ENCODE data around the gene ZNF76. TPM values are rescaled to one million over a fixed set of nuclear protein-coding genes. Genes with fewer than 3 reads are reported as not detected.

Gene ZNF76
- total RNA-seq, 4 donors from 2014 or later = 19.6 to 52.5 (median 27.5) TPM

DNA sequence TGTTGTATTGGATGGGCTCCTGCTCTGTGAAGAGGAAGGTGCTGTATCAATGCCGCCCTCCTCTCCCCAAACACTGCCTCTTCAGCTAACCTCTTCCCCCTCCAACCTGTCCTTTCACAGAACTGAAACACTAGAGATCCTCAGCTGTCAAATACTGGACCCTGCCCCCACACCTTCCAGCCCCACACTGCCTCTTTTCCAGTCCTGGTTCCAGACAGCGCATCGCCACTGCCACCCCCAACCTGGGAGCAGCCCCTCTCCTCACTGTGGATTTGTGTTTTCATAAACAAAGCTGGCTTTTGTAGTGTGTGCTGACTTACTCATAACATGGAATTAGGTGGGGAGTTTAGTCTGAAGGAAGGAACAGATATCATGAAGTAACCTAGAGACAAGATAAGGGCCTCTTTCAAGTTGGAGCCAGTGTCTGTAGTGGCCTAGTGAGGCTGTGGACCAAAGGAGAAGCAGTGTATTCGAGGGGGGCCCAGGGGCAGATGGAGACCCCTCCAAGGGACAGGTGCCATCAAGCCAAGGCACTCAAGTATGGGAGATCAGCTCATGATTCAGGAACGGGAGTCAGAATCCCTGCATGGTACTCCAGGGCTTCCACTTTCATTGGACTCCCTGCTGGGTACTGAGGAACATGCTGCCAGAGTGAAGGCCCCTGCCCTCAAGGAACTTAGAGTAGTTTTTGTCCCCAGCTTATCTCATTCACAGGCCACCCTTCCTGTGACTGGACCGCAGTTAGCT is 43.7 kb upstream of the ZNF76 start:
- H3K36me3 ChIP-seq = no peaks in the 10 kb centered on the region
- H3K27me3 ChIP-seq = peaks cover 65% of the 10 kb centered on the region
- no peaks in the 10 kb centered on the region for H3K9me3 ChIP-seq
- H3K27ac ChIP-seq = no peak overlapping the region
- no peak for DNase-seq (ENCODE audit: low spot score in 2 of 2)
- H3K4me1 ChIP-seq = peaks cover 21% of the 10 kb centered on the region
- WGBS = 90% methylated on average over 6 of the region's 6 CpGs
- no peak for TF ChIP-seq EP300 (IDR thresholded peaks at IDR 0.05)
- no peak for TF ChIP-seq POLR2A (IDR thresholded peaks at IDR 0.05)
- H3K4me3 ChIP-seq = no peak overlapping the region

DNA sequence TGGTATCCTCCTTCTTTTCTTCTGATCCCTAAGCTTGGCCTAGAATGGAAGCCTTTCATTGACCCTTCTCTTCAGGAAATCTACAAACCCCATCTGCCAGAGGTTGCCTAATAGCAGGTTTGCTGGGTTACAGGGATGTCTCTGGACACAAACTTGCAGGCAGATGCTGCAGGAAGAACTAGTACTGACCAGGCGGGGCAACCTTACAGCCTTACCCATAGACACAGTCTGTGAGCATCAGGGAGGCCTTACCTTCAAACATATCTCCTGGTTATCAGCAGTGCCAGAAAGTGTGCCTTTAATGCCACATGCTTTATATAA is 43.2 kb upstream of the ZNF76 start:
- no peaks in the 10 kb centered on the region for H3K36me3 ChIP-seq
- H3K27ac ChIP-seq = no peak overlapping the region
- peaks cover 60% of the 10 kb centered on the region for H3K27me3 ChIP-seq
- 100% methylated on average over 1 of the region's 1 CpG for WGBS
- no peak overlapping the region for H3K4me3 ChIP-seq
- no peak for DNase-seq (ENCODE audit: low spot score in 2 of 2)
- no peaks in the 10 kb centered on the region for H3K9me3 ChIP-seq
- peaks cover 21% of the 10 kb centered on the region for H3K4me1 ChIP-seq
- TF ChIP-seq POLR2A (IDR thresholded peaks at IDR 0.05) (no peak), POLR2AphosphoS5 (IDR thresholded peaks at IDR 0.05) (no peak), EP300 (IDR thresholded peaks at IDR 0.05) (no peak)
- TF ChIP-seq, protein P1, sequence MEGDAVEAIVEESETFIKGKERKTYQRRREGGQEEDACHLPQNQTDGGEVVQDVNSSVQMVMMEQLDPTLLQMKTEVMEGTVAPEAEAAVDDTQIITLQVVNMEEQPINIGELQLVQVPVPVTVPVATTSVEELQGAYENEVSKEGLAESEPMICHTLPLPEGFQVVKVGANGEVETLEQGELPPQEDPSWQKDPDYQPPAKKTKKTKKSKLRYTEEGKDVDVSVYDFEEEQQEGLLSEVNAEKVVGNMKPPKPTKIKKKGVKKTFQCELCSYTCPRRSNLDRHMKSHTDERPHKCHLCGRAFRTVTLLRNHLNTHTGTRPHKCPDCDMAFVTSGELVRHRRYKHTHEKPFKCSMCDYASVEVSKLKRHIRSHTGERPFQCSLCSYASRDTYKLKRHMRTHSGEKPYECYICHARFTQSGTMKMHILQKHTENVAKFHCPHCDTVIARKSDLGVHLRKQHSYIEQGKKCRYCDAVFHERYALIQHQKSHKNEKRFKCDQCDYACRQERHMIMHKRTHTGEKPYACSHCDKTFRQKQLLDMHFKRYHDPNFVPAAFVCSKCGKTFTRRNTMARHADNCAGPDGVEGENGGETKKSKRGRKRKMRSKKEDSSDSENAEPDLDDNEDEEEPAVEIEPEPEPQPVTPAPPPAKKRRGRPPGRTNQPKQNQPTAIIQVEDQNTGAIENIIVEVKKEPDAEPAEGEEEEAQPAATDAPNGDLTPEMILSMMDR (IDR thresholded peaks at IDR 0.05) = no peak

DNA sequence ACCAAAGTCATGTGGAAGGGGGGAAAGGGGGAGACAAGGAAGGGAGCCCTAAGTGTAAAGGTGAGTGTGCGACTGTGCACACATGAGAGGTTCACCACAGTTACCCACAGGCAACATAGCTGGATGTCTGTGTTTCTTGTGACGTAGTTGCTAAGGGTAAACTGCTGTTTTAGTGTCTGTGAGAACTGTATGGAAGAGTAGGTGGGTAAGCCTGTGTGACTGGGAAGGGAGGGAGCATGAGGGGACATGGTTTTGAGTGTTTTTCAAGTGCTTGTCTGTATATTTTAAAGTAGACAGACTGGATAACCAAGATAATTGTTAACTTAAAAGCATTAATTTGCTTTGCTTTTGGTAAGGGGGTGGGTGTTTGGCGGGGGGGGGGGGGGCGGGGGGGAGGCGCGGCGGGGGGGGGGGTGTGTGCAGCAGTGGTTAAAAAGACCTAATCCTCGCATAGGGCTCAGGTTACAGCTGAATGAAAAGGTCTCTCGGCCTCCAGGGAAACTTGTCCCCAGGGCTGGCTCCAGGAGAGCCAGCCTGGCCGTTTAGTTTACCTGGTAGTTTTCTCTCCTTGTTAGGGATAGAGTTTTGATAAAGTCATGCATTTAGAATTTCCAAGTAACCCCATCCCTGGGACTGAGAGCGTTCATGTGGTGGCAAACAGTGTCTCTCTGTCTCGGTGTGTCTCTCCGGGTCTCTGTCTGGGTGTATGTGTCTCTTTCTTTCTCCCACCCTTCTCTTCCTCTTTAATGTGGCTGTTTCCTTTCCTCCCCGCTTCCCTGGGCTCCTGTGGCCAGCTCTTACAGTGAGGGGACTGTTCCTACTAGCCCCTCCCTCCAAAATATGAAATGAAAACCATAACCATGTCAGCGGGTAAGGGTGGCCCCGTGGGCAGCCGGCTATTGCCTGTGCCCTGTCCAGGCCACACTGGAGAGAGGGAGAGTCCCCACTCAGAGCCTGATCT is 42.4 kb upstream of the ZNF76 start:
- TF ChIP-seq POLR2A (IDR thresholded peaks at IDR 0.05) (no peak), EP300 (IDR thresholded peaks at IDR 0.05) (no peak), POLR2AphosphoS5 (IDR thresholded peaks at IDR 0.05) (no peak)
- TF ChIP-seq, protein P1 (IDR thresholded peaks at IDR 0.05) = no peak
- Histone ChIP-seq H3K9me3 (no peaks in the 10 kb centered on the region), H3K36me3 (no peaks in the 10 kb centered on the region), H3K4me3 (no peak overlapping the region), H3K27ac (no peak overlapping the region), H3K27me3 (peaks cover 54% of the 10 kb centered on the region), H3K4me1 (peaks cover 21% of the 10 kb centered on the region)
- 47% methylated on average over 12 of the region's 17 CpGs for WGBS
- no peak for DNase-seq (ENCODE audit: low spot score in 2 of 2)

DNA sequence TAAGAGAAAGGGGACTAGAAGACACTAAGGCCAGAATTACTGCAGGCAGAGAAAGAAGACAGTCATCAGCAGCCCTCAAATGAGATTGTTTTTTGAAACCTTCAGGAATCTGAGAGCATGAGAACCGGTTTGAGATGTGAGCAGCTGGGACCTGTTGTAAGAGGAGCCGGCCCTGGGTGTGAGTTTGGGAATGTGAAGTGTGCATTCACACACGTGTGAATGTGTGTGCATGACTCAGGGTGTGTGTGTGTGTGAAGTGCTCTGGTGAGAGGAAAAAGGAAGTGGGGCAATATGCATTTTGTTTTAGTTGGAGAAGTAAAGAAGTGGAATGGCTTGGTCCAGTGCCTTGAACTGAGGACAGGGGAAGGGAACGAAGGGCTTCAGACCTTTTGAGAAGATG is 41.5 kb upstream of the ZNF76 start:
- Histone ChIP-seq H3K9me3 (no peaks in the 10 kb centered on the region), H3K27me3 (peaks cover 45% of the 10 kb centered on the region), H3K4me1 (peaks cover 21% of the 10 kb centered on the region), H3K36me3 (no peaks in the 10 kb centered on the region), H3K27ac (no peak overlapping the region), H3K4me3 (no peak overlapping the region)
- TF ChIP-seq POLR2A (IDR thresholded peaks at IDR 0.05) = no peak
- no peak for TF ChIP-seq POLR2AphosphoS5 (IDR thresholded peaks at IDR 0.05)
- no peak for TF ChIP-seq EP300 (IDR thresholded peaks at IDR 0.05)
- TF ChIP-seq, protein P1 (IDR thresholded peaks at IDR 0.05) = no peak
- WGBS = 44% methylated on average over 4 of the region's 4 CpGs
- no peak for DNase-seq (ENCODE audit: low spot score in 2 of 2)

DNA sequence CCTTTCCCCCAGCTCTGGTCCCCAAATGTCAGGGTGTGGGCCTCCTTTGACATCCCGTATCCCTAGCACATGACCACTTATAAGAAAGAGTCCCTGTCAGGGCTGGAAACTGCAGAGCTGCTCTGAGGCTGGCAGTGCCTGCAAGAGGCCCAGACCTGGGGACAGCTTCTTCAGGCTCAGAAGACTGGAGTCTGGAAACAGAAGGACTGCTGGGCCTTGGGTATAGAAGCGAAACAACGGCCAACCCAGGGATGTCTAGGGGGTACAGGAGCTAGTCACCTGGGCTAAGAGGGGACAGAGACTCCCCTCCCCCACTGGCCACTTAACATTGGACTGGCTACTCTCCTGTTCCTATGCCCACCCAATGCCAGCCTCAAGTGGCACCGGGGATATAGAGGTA is 41.1 kb upstream of the ZNF76 start:
- no peak for DNase-seq (ENCODE audit: low spot score in 2 of 2)
- TF ChIP-seq, protein P1 (IDR thresholded peaks at IDR 0.05) = no peak
- H3K27me3 ChIP-seq = peaks cover 41% of the 10 kb centered on the region
- WGBS = 100% methylated on average over 3 of the region's 4 CpGs
- no peak overlapping the region for H3K27ac ChIP-seq
- H3K4me1 ChIP-seq = peaks cover 17% of the 10 kb centered on the region
- H3K4me3 ChIP-seq = no peak overlapping the region
- no peaks in the 10 kb centered on the region for H3K36me3 ChIP-seq
- H3K9me3 ChIP-seq = no peaks in the 10 kb centered on the region

All from suprapubic skin (tissue), 4 donors.